ENCODE results near the gene SMARCB1. TPM values are rescaled to one million over a fixed set of nuclear protein-coding genes. Genes with fewer than 3 reads are reported as not detected.

Gene SMARCB1
- total RNA-seq, 1 experiment from 2014 or later: 136 TPM

GRCh38 chr22:23760056-23760455 is 26.7 kb upstream of the SMARCB1 start:
- Histone ChIP-seq H3K27ac (ENCODE audit: insufficient read length, low read depth, low read length) (no peak overlapping the region), H3K4me1 (ENCODE audit: insufficient read depth, low read length) (peaks cover 4% of the 10 kb centered on the region; the same call in 1 of the 2 replicates), H3K14ac (ENCODE audit: insufficient read depth, low read length) (no peak overlapping the region), H4K8ac (replicated peaks; ENCODE audit: insufficient read length, low read depth, low read length) (no peak overlapping the region), H2BK120ac (ENCODE audit: low read depth, low read length, poor library complexity, severe bottlenecking) (no peak overlapping the region), H2BK12ac (ENCODE audit: insufficient read length, low read depth, low read length) (no peak overlapping the region), H4K91ac (ENCODE audit: insufficient read length, low read depth, low read length) (no peak overlapping the region), H2BK20ac (ENCODE audit: low read depth, low read length, poor library complexity, severe bottlenecking) (no peak overlapping the region), H3K56ac (ENCODE audit: insufficient read length, low read depth, low read length) (no peak overlapping the region), H3K79me2 (ENCODE audit: insufficient read depth, low read length) (no peaks in the 10 kb centered on the region), H2AK5ac (ENCODE audit: insufficient read length, low read length) (no peak overlapping the region), H3K9me3 (ENCODE audit: control insufficient read depth, low read depth, low read length) (no peaks in the 10 kb centered on the region), H4K20me1 (ENCODE audit: control insufficient read depth, insufficient read depth, insufficient read length) (no peaks in the 10 kb centered on the region), H3K9ac (ENCODE audit: extremely low read depth, insufficient read length, low read length) (no peak overlapping the region), H2AFZ (ENCODE audit: low read length) (no peak overlapping the region), H3K23ac (ENCODE audit: insufficient read length, low read depth, low read length) (no peak overlapping the region), H2BK15ac (ENCODE audit: low read depth, low read length) (no peak overlapping the region), H3K4me2 (ENCODE audit: insufficient read depth, insufficient read length, low read length) (no peak overlapping the region), H3K4ac (ENCODE audit: low read depth, low read length) (no peak overlapping the region), H3K79me1 (ENCODE audit: insufficient read depth, low read depth, low read length, poor library complexity, severe bottlenecking) (no peaks in the 10 kb centered on the region), H4K5ac (ENCODE audit: insufficient read length, low read depth, low read length) (no peak overlapping the region), H3K27me3 (ENCODE audit: insufficient read depth, low read length) (no peaks in the 10 kb centered on the region), H3K23me2 (ENCODE audit: insufficient read length, low read depth, low read length, poor library complexity, severe bottlenecking) (no peaks in the 10 kb centered on the region), H2BK5ac (ENCODE audit: insufficient read length, low read length) (no peak overlapping the region), H3T11ph (ENCODE audit: low read length) (no peak overlapping the region), H3K18ac (ENCODE audit: insufficient read length, low read depth, low read length) (no peak overlapping the region)
- no peak for TF ChIP-seq CTCF (conservative IDR thresholded peaks at IDR 0.05)
- Mint-ChIP-seq H3K4me3 (no peak overlapping the region), H3K36me3 (ENCODE audit: insufficient read depth in 1 of 3, low read depth in 3 of 3) (peaks cover 0 to 2% (median 1%) of the 10 kb centered on the region in 3 experiments; a peak in 3 of 7 replicates), H3K27me3 (ENCODE audit: low read depth) (peaks cover 30% of the 10 kb centered on the region), H3K27ac (no peak overlapping the region), H3K4me1 (peaks cover 20 to 31% of the 10 kb centered on the region in 2 experiments), H3K9me3 (no peaks in the 10 kb centered on the region)
- no peak for DNase-seq
- WGBS (ENCODE audit: extremely low coverage, insufficient read length, low lambda C conversion rate): no CpG with 5 or more reads among the region's 6 CpGs
